ENCODE data around the gene SEMA4G. TPM values are rescaled to one million over a fixed set of nuclear protein-coding genes. Genes with fewer than 3 reads are reported as not detected.

Gene SEMA4G
- total and polyA plus RNA-seq, 2 of the 13 experiments (the other 11 are each of a cell fraction or from before 2014, with no cell fraction given) = 46.2 to 207 TPM

DNA sequence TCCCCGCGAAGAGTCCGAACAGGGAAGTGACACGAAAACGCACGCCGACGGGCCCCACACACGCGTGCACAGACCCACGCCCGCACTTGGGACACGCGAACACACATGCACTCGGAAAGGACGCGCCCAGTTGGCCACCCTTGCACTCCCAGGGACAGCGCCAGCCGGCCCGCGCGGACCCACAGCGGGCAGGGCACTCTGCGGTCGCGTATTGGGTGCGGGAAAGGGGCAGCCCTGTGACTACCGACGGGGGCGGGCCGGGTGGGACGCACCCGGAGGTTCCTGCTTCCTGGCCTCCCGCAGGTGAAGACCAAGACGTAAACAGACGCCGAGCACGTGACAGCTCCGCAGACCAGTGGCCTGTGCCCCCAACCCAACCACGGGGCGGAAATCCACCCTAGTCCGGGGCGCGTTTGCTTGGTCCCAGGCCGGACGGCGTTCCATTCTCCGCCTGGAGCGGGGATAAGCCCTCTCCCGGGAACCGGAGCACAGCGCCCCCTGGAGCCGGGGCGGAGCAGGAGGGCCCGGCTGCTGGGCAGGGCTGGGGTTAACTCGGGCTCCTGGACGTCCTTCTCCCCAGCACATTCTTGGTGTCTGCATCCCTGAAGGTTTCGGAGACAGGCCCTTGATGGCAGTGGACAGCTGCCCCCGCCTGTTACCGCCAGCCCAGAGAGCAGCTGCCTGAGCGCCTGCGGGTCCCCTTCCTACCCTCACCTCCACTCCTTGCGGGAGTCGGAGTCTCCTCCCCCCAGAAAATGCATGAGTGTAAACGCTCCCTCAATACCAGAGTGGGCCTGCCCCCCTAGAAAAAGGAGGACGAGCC is 28.3 kb downstream of the SEMA4G start (continued):
- TF ChIP-seq, protein P1, sequence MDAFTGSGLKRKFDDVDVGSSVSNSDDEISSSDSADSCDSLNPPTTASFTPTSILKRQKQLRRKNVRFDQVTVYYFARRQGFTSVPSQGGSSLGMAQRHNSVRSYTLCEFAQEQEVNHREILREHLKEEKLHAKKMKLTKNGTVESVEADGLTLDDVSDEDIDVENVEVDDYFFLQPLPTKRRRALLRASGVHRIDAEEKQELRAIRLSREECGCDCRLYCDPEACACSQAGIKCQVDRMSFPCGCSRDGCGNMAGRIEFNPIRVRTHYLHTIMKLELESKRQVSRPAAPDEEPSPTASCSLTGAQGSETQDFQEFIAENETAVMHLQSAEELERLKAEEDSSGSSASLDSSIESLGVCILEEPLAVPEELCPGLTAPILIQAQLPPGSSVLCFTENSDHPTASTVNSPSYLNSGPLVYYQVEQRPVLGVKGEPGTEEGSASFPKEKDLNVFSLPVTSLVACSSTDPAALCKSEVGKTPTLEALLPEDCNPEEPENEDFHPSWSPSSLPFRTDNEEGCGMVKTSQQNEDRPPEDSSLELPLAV (CRISPR knock-in tag; conservative IDR thresholded peaks at IDR 0.05; ENCODE audit: low read depth) = no peak
- TF ChIP-seq, protein P2, sequence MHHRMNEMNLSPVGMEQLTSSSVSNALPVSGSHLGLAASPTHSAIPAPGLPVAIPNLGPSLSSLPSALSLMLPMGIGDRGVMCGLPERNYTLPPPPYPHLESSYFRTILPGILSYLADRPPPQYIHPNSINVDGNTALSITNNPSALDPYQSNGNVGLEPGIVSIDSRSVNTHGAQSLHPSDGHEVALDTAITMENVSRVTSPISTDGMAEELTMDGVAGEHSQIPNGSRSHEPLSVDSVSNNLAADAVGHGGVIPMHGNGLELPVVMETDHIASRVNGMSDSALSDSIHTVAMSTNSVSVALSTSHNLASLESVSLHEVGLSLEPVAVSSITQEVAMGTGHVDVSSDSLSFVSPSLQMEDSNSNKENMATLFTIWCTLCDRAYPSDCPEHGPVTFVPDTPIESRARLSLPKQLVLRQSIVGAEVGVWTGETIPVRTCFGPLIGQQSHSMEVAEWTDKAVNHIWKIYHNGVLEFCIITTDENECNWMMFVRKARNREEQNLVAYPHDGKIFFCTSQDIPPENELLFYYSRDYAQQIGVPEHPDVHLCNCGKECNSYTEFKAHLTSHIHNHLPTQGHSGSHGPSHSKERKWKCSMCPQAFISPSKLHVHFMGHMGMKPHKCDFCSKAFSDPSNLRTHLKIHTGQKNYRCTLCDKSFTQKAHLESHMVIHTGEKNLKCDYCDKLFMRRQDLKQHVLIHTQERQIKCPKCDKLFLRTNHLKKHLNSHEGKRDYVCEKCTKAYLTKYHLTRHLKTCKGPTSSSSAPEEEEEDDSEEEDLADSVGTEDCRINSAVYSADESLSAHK (CRISPR knock-in tag; IDR thresholded peaks at IDR 0.05; ENCODE audit: borderline replicate concordance) = no peak
- TF ChIP-seq ZNF101 (CRISPR knock-in tag; IDR thresholded peaks at IDR 0.05; ENCODE audit: borderline replicate concordance, low read depth) (no peak), KLF6 (CRISPR knock-in tag; IDR thresholded peaks at IDR 0.05) (0 out of 2 replicates have a peak, but pooled peaks have one; percentile 37), HOXA9 (CRISPR knock-in tag; IDR thresholded peaks at IDR 0.05; ENCODE audit: borderline replicate concordance) (no peak), MBD4 (IDR thresholded peaks at IDR 0.05; ENCODE audit: borderline replicate concordance, low read length) (no peak), TSC22D2 (CRISPR knock-in tag; IDR thresholded peaks at IDR 0.05; ENCODE audit: borderline replicate concordance) (peak; percentile 60; the same call in 1 of the 2 replicates), HNRNPH1 (optimal IDR thresholded peaks at IDR 0.05; ENCODE audit: low read depth, low read length) (no peak), PAWR (CRISPR knock-in tag; IDR thresholded peaks at IDR 0.05; ENCODE audit: borderline replicate concordance) (no peak), CHD4 (IDR thresholded peaks at IDR 0.05; ENCODE audit: borderline replicate concordance, low read length) (no peak), ZNF232 (CRISPR knock-in tag; IDR thresholded peaks at IDR 0.05; ENCODE audit: borderline replicate concordance) (peak; percentile 77; the same call in 1 of the 2 replicates), KAT8 (CRISPR knock-in tag; IDR thresholded peaks at IDR 0.05) (peak; percentile 69; the same call in 1 of the 2 replicates), YY1 (IDR thresholded peaks at IDR 0.05; ENCODE audit: insufficient read depth, insufficient replicate concordance, low read depth, low read length) (no peak), ZNF431 (CRISPR knock-in tag; IDR thresholded peaks at IDR 0.05; ENCODE audit: borderline replicate concordance, low read depth) (peak; percentile 36), ZFP90 (CRISPR knock-in tag; IDR thresholded peaks at IDR 0.05; ENCODE audit: borderline replicate concordance) (no peak; the same call in 1 of the 2 replicates)
- TF ChIP-seq, protein P3, sequence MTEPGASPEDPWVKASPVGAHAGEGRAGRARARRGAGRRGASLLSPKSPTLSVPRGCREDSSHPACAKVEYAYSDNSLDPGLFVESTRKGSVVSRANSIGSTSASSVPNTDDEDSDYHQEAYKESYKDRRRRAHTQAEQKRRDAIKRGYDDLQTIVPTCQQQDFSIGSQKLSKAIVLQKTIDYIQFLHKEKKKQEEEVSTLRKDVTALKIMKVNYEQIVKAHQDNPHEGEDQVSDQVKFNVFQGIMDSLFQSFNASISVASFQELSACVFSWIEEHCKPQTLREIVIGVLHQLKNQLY (CRISPR knock-in tag; IDR thresholded peaks at IDR 0.05) = no peak
- TF ChIP-seq, protein P4, sequence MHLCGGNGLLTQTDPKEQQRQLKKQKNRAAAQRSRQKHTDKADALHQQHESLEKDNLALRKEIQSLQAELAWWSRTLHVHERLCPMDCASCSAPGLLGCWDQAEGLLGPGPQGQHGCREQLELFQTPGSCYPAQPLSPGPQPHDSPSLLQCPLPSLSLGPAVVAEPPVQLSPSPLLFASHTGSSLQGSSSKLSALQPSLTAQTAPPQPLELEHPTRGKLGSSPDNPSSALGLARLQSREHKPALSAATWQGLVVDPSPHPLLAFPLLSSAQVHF (CRISPR knock-in tag; IDR thresholded peaks at IDR 0.05) = no peak
- TF ChIP-seq, protein P5, sequence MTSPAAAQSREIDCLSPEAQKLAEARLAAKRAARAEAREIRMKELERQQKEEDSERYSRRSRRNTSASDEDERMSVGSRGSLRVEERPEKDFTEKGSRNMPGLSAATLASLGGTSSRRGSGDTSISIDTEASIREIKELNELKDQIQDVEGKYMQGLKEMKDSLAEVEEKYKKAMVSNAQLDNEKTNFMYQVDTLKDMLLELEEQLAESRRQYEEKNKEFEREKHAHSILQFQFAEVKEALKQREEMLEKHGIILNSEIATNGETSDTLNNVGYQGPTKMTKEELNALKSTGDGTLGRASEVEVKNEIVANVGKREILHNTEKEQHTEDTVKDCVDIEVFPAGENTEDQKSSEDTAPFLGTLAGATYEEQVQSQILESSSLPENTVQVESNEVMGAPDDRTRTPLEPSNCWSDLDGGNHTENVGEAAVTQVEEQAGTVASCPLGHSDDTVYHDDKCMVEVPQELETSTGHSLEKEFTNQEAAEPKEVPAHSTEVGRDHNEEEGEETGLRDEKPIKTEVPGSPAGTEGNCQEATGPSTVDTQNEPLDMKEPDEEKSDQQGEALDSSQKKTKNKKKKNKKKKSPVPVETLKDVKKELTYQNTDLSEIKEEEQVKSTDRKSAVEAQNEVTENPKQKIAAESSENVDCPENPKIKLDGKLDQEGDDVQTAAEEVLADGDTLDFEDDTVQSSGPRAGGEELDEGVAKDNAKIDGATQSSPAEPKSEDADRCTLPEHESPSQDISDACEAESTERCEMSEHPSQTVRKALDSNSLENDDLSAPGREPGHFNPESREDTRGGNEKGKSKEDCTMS (CRISPR knock-in tag; conservative IDR thresholded peaks at IDR 0.05) = no peak
